Measurements from ENCODE around the gene SYNPR. TPM values are rescaled to one million over a fixed set of nuclear protein-coding genes. Genes with fewer than 3 reads are reported as not detected.

SYNPR gene
- total RNA-seq, 4 donors from 2014 or later: not detected

GRCh38 chr3:63240381-63240902, 37.7 kb upstream of the SYNPR start:
- Histone ChIP-seq H3K36me3 (no peaks in the 10 kb centered on the region), H3K27me3 (no peaks in the 10 kb centered on the region), H3K4me1 (no peaks in the 10 kb centered on the region), H3K4me3 (no peak overlapping the region), H3K9me3 (no peaks in the 10 kb centered on the region), H3K27ac (no peak overlapping the region)
- TF ChIP-seq POLR2A (IDR thresholded peaks at IDR 0.05): no peak
- no peak for TF ChIP-seq CTCF (IDR thresholded peaks at IDR 0.05)
- TF ChIP-seq EP300 (IDR thresholded peaks at IDR 0.05): no peak
- 34 to 36% methylated on average over 5 of the region's 5 CpGs for WGBS, 2 donors
- no peak for DNase-seq (ENCODE audit: low spot score in 2 of 2)

- no peaks in the 10 kb centered on the region for H3K4me1 ChIP-seq
- no peaks in the 10 kb centered on the region for H3K36me3 ChIP-seq
- H3K4me3 ChIP-seq: no peak overlapping the region
- H3K27me3 ChIP-seq: no peaks in the 10 kb centered on the region
- WGBS, 2 donors: 72 to 77% methylated on average over 2 of the region's 2 CpGs
- no peak for DNase-seq (ENCODE audit: low spot score in 2 of 2)
- no peak for TF ChIP-seq CTCF (IDR thresholded peaks at IDR 0.05)
- TF ChIP-seq EP300 (IDR thresholded peaks at IDR 0.05): no peak
- TF ChIP-seq POLR2A (IDR thresholded peaks at IDR 0.05): no peak
- H3K9me3 ChIP-seq: no peaks in the 10 kb centered on the region
- no peak overlapping the region for H3K27ac ChIP-seq
Observed at GRCh38 chr3:63242124-63242523, 36.0 kb upstream of the SYNPR start.

GRCh38 chr3:63244486-63244885, 33.6 kb upstream of the SYNPR start:
- H3K27ac ChIP-seq: no peak overlapping the region
- DNase-seq (ENCODE audit: low spot score in 2 of 2): no peak
- H3K4me3 ChIP-seq: no peak overlapping the region
- TF ChIP-seq CTCF (IDR thresholded peaks at IDR 0.05) (no peak), EP300 (IDR thresholded peaks at IDR 0.05) (no peak), POLR2A (IDR thresholded peaks at IDR 0.05) (no peak)
- H3K36me3 ChIP-seq: no peaks in the 10 kb centered on the region
- H3K4me1 ChIP-seq: no peaks in the 10 kb centered on the region
- 84 to 89% methylated on average over 3 of the region's 3 CpGs for WGBS, 2 donors
- H3K9me3 ChIP-seq: no peaks in the 10 kb centered on the region
- H3K27me3 ChIP-seq: no peaks in the 10 kb centered on the region

GRCh38 chr3:63245726-63246241, 32.3 kb upstream of the SYNPR start:
- Histone ChIP-seq H3K27me3 (no peaks in the 10 kb centered on the region), H3K9me3 (no peaks in the 10 kb centered on the region), H3K36me3 (no peaks in the 10 kb centered on the region), H3K4me3 (no peak overlapping the region), H3K4me1 (no peaks in the 10 kb centered on the region), H3K27ac (no peak overlapping the region)
- 19 to 29% methylated on average over 1 of the region's 1 CpG for WGBS, 2 donors
- no peak for DNase-seq (ENCODE audit: low spot score in 2 of 2)
- TF ChIP-seq EP300 (IDR thresholded peaks at IDR 0.05): no peak
- no peak for TF ChIP-seq CTCF (IDR thresholded peaks at IDR 0.05)
- TF ChIP-seq POLR2A (IDR thresholded peaks at IDR 0.05): no peak

- no peaks in the 10 kb centered on the region for H3K36me3 ChIP-seq
- no peak for TF ChIP-seq CTCF (IDR thresholded peaks at IDR 0.05)
- TF ChIP-seq POLR2A (IDR thresholded peaks at IDR 0.05): no peak
- TF ChIP-seq EP300 (IDR thresholded peaks at IDR 0.05): no peak
- H3K4me1 ChIP-seq: no peaks in the 10 kb centered on the region
- DNase-seq (ENCODE audit: low spot score in 2 of 2): no peak
- no peaks in the 10 kb centered on the region for H3K27me3 ChIP-seq
- WGBS, 2 donors: 48 to 65% methylated on average over 2 of the region's 2 CpGs
- H3K27ac ChIP-seq: no peak overlapping the region
- H3K9me3 ChIP-seq: no peaks in the 10 kb centered on the region
- no peak overlapping the region for H3K4me3 ChIP-seq
Observed at GRCh38 chr3:63248015-63248414, 30.1 kb upstream of the SYNPR start.
